ENCODE measurements around the gene GPT2.

DNA sequence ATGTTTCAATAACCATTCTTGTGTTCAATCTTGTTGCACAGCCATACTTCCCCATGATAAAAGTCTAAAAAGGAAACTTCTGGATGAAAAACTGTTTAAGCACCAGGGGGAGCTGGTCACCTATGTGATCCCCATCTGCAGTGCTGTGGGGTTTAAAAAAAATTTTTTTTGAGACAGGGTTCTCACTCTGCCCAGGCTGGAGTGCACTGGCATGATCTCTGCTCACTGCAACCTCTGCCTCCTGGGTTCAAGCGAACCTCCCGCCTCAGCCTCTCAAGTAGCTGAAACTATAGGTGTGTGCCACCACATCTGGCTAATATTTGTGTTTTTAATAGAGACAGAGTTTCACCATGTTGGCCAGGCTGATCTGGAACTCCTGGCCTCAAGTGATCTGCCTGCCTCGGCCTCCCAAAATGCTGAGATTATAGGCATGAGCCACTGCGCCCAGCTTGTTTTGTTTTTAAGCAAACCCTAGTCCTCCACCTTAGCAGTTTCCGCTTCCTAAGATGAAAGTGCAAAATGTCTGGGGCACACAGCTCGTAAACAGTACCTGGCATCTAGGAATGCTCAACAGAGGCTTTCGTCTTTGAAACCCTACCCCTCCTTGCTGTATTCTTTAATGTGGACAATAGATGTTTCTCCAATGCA lies 63.9 kb downstream of the GPT2 start:
- TF ChIP-seq, protein P1, sequence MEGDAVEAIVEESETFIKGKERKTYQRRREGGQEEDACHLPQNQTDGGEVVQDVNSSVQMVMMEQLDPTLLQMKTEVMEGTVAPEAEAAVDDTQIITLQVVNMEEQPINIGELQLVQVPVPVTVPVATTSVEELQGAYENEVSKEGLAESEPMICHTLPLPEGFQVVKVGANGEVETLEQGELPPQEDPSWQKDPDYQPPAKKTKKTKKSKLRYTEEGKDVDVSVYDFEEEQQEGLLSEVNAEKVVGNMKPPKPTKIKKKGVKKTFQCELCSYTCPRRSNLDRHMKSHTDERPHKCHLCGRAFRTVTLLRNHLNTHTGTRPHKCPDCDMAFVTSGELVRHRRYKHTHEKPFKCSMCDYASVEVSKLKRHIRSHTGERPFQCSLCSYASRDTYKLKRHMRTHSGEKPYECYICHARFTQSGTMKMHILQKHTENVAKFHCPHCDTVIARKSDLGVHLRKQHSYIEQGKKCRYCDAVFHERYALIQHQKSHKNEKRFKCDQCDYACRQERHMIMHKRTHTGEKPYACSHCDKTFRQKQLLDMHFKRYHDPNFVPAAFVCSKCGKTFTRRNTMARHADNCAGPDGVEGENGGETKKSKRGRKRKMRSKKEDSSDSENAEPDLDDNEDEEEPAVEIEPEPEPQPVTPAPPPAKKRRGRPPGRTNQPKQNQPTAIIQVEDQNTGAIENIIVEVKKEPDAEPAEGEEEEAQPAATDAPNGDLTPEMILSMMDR (conservative IDR thresholded peaks at IDR 0.05), result peak; percentile 77
- TF ChIP-seq ZFX (IDR thresholded peaks at IDR 0.05), result no peak

Data from C4-2B (cell line).